WI38 (cell line): ENCODE data around the gene SUPT7L.
A peak's percentile ranks its signal among the peaks of the same experiment; 100 is the strongest.

Experiments
- H3K4me3 ChIP-seq: 2 replicates; pipeline ENCODE4 v1.5.1; 2011; ENCODE audit warnings: low read depth, mild to moderate bottlenecking, control low read depth, low read length
- TF ChIP-seq, protein P1 (sequence below): IDR thresholded peaks from 2 replicates; pipeline ENCODE4 v1.5.1; 2012; ENCODE audit warnings: low read depth, mild to moderate bottlenecking, control low read depth, low read length

SUPT7L gene, protein sequence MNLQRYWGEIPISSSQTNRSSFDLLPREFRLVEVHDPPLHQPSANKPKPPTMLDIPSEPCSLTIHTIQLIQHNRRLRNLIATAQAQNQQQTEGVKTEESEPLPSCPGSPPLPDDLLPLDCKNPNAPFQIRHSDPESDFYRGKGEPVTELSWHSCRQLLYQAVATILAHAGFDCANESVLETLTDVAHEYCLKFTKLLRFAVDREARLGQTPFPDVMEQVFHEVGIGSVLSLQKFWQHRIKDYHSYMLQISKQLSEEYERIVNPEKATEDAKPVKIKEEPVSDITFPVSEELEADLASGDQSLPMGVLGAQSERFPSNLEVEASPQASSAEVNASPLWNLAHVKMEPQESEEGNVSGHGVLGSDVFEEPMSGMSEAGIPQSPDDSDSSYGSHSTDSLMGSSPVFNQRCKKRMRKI

DNA sequence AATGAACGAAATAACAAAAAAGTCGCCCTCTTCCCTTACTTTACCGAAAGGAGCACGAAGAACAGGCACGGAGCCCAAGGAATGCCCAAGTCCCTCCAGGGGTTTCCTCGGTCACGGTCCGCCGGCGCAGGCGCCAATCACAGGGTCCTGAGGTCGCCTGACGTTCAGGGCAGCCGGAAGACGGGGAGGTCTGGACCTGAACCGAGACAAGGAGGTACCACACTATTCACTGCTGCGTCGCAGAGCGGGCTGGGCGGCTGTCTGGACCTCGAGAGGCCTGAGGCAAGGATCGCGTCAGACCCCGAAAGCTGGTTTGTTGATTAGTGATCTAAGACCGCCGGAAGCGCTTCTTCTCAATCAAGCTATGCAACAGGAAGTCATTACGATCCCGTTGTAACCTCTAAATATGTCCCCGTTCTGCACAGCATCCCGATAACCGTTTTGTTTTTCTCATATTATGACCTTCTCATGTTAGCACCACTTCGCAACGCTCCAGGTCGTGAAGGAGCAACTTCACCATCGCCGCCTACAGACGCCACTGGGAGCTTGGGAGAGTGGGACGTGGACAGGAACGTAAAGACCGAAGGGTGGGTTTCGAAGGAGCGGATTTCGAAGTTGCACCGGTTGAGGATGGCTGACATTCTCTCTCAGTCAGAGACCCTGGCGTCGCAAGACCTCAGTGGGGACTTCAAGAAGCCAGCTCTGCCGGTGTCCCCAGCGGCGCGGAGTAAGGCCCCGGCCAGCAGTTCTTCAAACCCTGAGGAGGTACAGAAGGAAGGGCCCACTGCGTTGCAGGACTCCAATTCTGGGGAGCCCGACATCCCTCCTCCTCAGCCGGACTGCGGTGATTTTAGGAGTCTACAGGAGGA, at the start of gene SUPT7L, which contains the start of gene SLC4A1AP:
SUPT7L (minus strand) TSS at position 330 of the 869 bp plus-strand sequence. CDS start 1,422 bp downstream, outside the sequence.
SLC4A1AP (plus strand) TSS at position 605 of the 869 bp plus-strand sequence; CDS start at position 631, 26 bp downstream.
- TF ChIP-seq, protein P1, sequence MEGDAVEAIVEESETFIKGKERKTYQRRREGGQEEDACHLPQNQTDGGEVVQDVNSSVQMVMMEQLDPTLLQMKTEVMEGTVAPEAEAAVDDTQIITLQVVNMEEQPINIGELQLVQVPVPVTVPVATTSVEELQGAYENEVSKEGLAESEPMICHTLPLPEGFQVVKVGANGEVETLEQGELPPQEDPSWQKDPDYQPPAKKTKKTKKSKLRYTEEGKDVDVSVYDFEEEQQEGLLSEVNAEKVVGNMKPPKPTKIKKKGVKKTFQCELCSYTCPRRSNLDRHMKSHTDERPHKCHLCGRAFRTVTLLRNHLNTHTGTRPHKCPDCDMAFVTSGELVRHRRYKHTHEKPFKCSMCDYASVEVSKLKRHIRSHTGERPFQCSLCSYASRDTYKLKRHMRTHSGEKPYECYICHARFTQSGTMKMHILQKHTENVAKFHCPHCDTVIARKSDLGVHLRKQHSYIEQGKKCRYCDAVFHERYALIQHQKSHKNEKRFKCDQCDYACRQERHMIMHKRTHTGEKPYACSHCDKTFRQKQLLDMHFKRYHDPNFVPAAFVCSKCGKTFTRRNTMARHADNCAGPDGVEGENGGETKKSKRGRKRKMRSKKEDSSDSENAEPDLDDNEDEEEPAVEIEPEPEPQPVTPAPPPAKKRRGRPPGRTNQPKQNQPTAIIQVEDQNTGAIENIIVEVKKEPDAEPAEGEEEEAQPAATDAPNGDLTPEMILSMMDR = no peak
- H3K4me3 ChIP-seq = peak within 1 kb of the TSS; percentile 96

DNA sequence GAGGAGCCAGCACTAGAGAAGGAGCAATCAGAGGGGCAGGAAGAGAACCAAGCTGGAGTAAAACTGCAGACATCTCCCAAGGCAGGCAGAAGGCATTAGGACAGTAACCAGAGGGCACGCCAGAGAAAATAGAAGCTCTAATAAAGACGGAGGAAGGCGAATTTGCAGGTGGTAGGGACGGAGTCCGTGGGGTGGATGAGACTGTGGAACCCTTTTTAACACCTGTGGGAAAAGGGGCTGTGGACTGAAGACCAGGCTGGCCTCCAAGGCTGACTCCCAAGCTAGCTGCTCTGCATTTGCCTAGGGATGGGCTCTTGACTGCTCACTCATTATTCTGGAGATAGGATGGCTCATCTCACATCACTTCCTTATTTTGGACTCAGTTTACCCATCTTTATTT, 49.8 kb upstream of the SUPT7L start:
- no peak overlapping the region for H3K4me3 ChIP-seq
- TF ChIP-seq, protein P1 = no peak

DNA sequence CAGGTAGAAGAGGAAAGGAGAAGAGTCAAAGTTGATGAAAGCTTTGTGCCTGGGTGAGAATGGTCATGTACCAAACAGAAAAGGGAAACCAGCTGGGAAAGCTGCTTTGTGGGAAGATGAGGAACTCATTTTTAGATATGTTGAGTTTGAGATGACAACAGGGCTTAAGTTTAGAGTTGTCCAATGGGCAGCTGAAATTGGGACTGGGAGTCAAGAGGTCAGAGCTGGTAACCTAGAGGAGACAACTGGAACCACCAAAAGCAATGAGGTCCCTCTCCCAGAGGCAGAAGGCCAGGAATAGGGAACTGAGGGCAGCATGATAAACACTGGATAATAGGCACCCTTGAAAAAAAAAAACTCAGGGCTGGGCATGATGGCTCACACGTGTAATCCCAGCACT, 49.1 kb upstream of the SUPT7L start:
- H3K4me3 ChIP-seq = no peak overlapping the region
- TF ChIP-seq, protein P1 = no peak

DNA sequence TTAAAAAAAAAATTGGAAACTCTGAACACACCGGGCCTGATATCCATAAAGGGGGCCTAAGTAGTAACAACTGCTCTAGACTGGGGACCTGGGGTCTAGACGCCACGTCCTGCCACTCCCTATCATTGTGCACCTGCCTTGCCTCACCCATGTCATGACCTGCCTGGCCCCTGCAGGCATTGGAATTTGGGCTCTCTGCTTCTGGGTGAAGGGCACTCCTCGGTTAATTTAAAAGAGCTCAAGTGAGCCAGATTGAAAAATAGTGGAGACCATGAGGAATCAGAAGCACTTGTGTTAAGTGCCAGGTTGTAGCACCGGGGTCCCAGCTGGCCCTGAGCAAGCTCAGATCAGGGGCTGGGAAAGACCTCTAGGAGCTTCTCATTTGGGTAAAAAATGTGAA, 48.4 kb upstream of the SUPT7L start:
- H3K4me3 ChIP-seq = no peak overlapping the region

DNA sequence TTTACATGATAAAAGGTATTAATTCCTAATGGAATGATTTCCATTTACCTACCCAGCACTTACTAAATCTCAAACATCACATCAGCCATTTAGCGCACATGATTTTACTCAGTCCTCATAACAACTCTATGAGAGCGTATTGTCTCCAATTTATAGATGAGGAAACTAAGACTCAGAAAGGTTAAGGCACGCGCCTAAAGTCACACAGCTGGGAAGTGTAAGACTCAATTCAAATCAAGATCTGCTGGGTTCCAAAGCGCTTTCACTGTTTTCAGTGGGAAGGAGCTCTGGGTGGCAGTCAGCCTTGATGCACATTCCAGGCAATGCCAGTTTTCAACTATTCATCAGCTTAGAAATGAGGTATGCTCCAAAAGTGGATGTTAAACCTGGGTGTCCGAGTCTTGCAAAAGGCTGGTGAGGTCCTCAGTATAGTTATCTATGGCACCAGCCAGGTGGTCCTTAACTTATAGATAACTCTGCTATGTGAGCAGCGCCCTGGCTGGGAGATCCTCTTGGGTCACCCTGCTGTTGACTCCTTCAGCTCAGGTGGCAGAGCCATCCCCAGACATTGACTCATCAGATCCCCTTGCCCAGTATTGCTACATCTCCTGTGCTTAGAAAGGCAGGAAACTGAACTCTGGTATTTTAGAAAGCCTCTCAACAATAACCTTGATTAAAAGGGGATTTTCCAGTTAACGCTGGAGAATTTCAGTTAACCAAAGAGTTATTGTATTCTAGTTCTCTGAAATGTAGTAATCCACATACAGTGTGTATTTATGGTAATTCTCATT, 47.4 kb upstream of the SUPT7L start:
- no peak overlapping the region for H3K4me3 ChIP-seq
- TF ChIP-seq, protein P1 = no peak

More for the DNA sequence above, 48.4 kb upstream of the SUPT7L start:
- TF ChIP-seq, protein P1 = no peak

DNA sequence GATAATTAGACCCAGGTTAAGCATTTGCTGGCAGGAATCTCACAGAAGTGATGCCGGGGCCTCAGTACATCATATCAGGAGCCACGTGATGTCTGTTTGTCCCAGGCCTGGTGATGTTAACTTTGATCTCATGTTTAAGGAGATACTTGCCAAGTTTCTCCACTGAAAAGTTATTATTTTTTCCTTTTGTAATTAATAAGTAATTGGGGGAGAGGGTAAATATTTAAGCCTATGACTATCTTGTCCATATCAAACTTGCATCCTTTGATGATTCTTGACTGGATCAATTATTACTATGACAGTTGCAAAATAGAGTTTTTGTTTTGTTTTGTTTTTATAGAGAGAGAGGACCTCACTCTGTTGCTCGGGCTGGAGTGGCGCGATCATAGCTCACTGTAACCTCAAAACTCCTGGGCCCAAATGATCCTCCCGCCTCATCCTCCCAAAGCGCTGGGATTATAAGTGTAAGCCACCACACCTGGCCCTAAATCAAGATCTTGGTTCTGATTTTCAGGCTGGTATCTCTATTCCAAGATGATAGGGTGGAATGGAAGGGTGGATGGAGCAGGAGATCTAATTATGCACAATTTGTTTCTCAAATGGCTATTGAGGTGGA, 46.7 kb upstream of the SUPT7L start:
- TF ChIP-seq, protein P1 = no peak
- no peak overlapping the region for H3K4me3 ChIP-seq
